CD14-positive monocyte (primary cell): Measurements from ENCODE around the gene CPAMD8. TPM values are rescaled to one million over a fixed set of nuclear protein-coding genes. Genes with fewer than 3 reads are reported as not detected.

Source experiments
- DNase-seq, 3 donors: peaks; one replicate each; pipeline ENCODE4 v3.0.0-alpha.2; 2011 to 2022
- H2AFZ ChIP-seq: 2 replicates; pipeline ENCODE4 v1.6.0; 2012; ENCODE audit warnings: mild to moderate bottlenecking, low read depth, low read length, inconsistent platforms; ENCODE audit not compliant: insufficient read depth, poor library complexity, severe bottlenecking
- H3K27ac ChIP-seq, 2 donors: 1 replicate in 1 of 2; 2 replicates in 1 of 2; pipeline ENCODE4 v1.5.1; 2012 to 2013; ENCODE audit warnings: low read length in 2 of 2, control low read depth in 1 of 2, inconsistent platforms in 1 of 2, low read depth in 1 of 2, mild to moderate bottlenecking in 1 of 2
- H3K27me3 ChIP-seq, 2 donors: one replicate each; pipeline versions ENCODE4 v1.6.0 to v1.6.1; 2011 to 2013; ENCODE audit warnings: low read length in 2 of 2; ENCODE audit not compliant: control insufficient read depth in 2 of 2, insufficient read depth in 2 of 2
- H3K36me3 ChIP-seq, 2 donors: replicated peaks in 1 of 2; 1 replicate in 1 of 2; 2 replicates in 1 of 2; pipeline versions ENCODE4 v1.5.1 to v1.6.1; 2012 to 2013; ENCODE audit warnings: low read length in 2 of 2, control low read depth in 1 of 2, inconsistent platforms in 1 of 2, mild to moderate bottlenecking in 1 of 2; ENCODE audit not compliant: insufficient read depth in 2 of 2, control insufficient read depth in 1 of 2
- H3K4me1 ChIP-seq, 2 donors: 1 replicate in 1 of 2; 2 replicates in 1 of 2; pipeline versions ENCODE4 v1.5.1 to v1.6.1; 2012 to 2013; ENCODE audit warnings: low read length in 2 of 2, control low read depth in 1 of 2, inconsistent platforms in 1 of 2, mild to moderate bottlenecking in 1 of 2, moderate library complexity in 1 of 2; ENCODE audit not compliant: insufficient read depth in 2 of 2, control insufficient read depth in 1 of 2
- H3K4me2 ChIP-seq: replicated peaks from 2 replicates; pipeline ENCODE3; 2012; ENCODE audit warnings: low read length, moderate library complexity, mild to moderate bottlenecking; ENCODE audit not compliant: poor library complexity, severe bottlenecking; ENCODE audit errors: extremely low read depth
- H3K4me3 ChIP-seq, 3 experiments: fragments of 200-600 bp in 1 of 3; sonication (generic) in 1 of 3; replicated peaks in 1 of 3; 1 replicate in 2 of 3; 2 replicates in 1 of 3; pipeline ENCODE4 v1.5.1; 2011 to 2013; ENCODE audit warnings: low read length in 3 of 3, mild to moderate bottlenecking in 3 of 3, control low read depth in 2 of 3, low read depth in 2 of 3, inconsistent platforms in 1 of 3, moderate library complexity in 1 of 3
- H3K79me2 ChIP-seq: 2 replicates; pipeline ENCODE4 v1.6.0; 2012; ENCODE audit warnings: mild to moderate bottlenecking, control low read depth, inconsistent platforms, low read length, moderate library complexity; ENCODE audit not compliant: insufficient read depth
- H3K9ac ChIP-seq: 2 replicates; pipeline ENCODE4 v1.6.0; 2017; ENCODE audit warnings: low read length, mild to moderate bottlenecking; ENCODE audit not compliant: insufficient read depth, poor library complexity, severe bottlenecking
- H3K9me3 ChIP-seq, 2 donors: replicated peaks in 1 of 2; 1 replicate in 1 of 2; 2 replicates in 1 of 2; pipeline versions ENCODE4 v1.5.1 to v1.6.1; 2012 to 2013; ENCODE audit warnings: low read length in 2 of 2, control low read depth in 1 of 2; ENCODE audit not compliant: control insufficient read depth in 1 of 2, insufficient read depth in 1 of 2
- H4K20me1 ChIP-seq: 2 replicates; pipeline ENCODE4 v1.6.0; 2012; ENCODE audit warnings: mild to moderate bottlenecking, low read length, control low read depth, moderate library complexity; ENCODE audit not compliant: insufficient read depth
- H3K27ac Mint-ChIP-seq, 7 donors: one replicate each; pipeline ENCODE4 v1.8.0; 2020; ENCODE audit warnings: mild to moderate bottlenecking in 7 of 7, mixed read lengths in 7 of 7, moderate library complexity in 6 of 7, inconsistent platforms in 2 of 7
- H3K27me3 Mint-ChIP-seq, 3 donors: one replicate each; pipeline ENCODE4 v1.8.0; 2021 to 2022; ENCODE audit warnings: low read depth in 3 of 3, mild to moderate bottlenecking in 3 of 3, mixed read lengths in 3 of 3, moderate library complexity in 3 of 3, inconsistent platforms in 1 of 3
- H3K36me3 Mint-ChIP-seq, 2 donors: one replicate each; pipeline ENCODE4 v1.8.0; 2020; ENCODE audit warnings: mixed read lengths in 2 of 2, inconsistent platforms in 1 of 2, mild to moderate bottlenecking in 1 of 2
- H3K4me1 Mint-ChIP-seq: one replicate; pipeline ENCODE4 v1.8.0; 2020; ENCODE audit warnings: mild to moderate bottlenecking, mixed read lengths
- H3K4me3 Mint-ChIP-seq, 2 donors: one replicate each; pipeline ENCODE4 v1.8.0; 2020; ENCODE audit warnings: mild to moderate bottlenecking in 2 of 2, mixed read lengths in 2 of 2, moderate library complexity in 1 of 2
- H3K9me3 Mint-ChIP-seq, 7 donors: one replicate each; pipeline ENCODE4 v1.8.0; 2020 to 2022; ENCODE audit warnings: mixed read lengths in 7 of 7, mild to moderate bottlenecking in 6 of 7, moderate library complexity in 6 of 7, inconsistent platforms in 2 of 7
- CTCF ChIP-seq: fragments of 200-600 bp; IDR thresholded peaks from one replicate; pipeline ENCODE4 v1.8.0; 2022; ENCODE audit warnings: antibody characterized with exemption, mild to moderate bottlenecking
- WGBS: methylation state at CpG from one replicate; pipeline ENCODE4 v1.1.5; 2013; ENCODE audit warnings: missing lambda C conversion rate; ENCODE audit not compliant: insufficient coverage; 5-methylcytosine and 5-hydroxymethylcytosine counted together
- intact Hi-C, 2 donors: fragments of 100-400 bp; cut with micrococcal nuclease; formaldehyde crosslinking; loops; one replicate each; pipeline versions ENCODE4 v1.15.0 to v1.15.1; 2023
- polyA plus RNA-seq, 3 donors: library from polyadenylated mRNA; depleted of rRNA in 1 of 3; unstranded in 2 of 3; stranded (reverse) in 1 of 3; fragments of 300-500 nt in 2 of 3; fragments of >200 nt in 1 of 3; fragmentation: Illumina TruSeq in 2 of 3; gene quantifications; 1 replicate in 2 of 3; 2 replicates in 1 of 3; pipeline ENCODE4 v1.2.3, GENCODE V29; 2012 to 2021

The CPAMD8 gene
- polyA plus RNA-seq, 3 donors = 5.1 to 53.4 (median 5.4) TPM

- peaks cover 2% of the 10 kb centered on the region for H3K4me1 Mint-ChIP-seq
- H3K9me3 Mint-ChIP-seq = peaks cover 52 to 66% (median 64%) of the 10 kb centered on the region in 7 donors
- H3K27me3 ChIP-seq = no peaks in the 10 kb centered on the region
- TF ChIP-seq CTCF = no peak
- no peak for DNase-seq
- H3K4me3 Mint-ChIP-seq = no peak overlapping the region
- H3K9me3 ChIP-seq = peaks cover 37 to 71% of the 10 kb centered on the region in 2 donors
- no peak overlapping the region for H3K27ac ChIP-seq
- intact Hi-C loops = no loop called here
- peaks cover 46 to 52% of the 10 kb centered on the region in 2 donors for H3K36me3 Mint-ChIP-seq
- H3K27me3 Mint-ChIP-seq = peaks cover 2 to 9% (median 6%) of the 10 kb centered on the region in 3 donors
- no peak overlapping the region for H3K27ac Mint-ChIP-seq
- no peak overlapping the region for H2AFZ ChIP-seq
- no peak overlapping the region for H3K4me3 ChIP-seq
- H3K4me1 ChIP-seq = peaks cover 0 to 5% of the 10 kb centered on the region in 2 donors
- peaks cover 43 to 47% of the 10 kb centered on the region in 2 donors for H3K36me3 ChIP-seq
- H4K20me1 ChIP-seq = peaks cover 26% of the 10 kb centered on the region
- no peak overlapping the region for H3K4me2 ChIP-seq
- WGBS = 95% methylated on average over 7 of the region's 8 CpGs
- H3K9ac ChIP-seq = no peak overlapping the region
- H3K79me2 ChIP-seq = no peaks in the 10 kb centered on the region
Observed at GRCh38 chr19:16880884-16881554, 145.6 kb downstream of the CPAMD8 start.

- TF ChIP-seq CTCF = no peak
- H3K9me3 Mint-ChIP-seq = peaks cover 57 to 70% (median 60%) of the 10 kb centered on the region in 7 donors
- no peak overlapping the region for H3K4me3 Mint-ChIP-seq
- peaks cover 64 to 79% of the 10 kb centered on the region in 2 donors for H3K36me3 Mint-ChIP-seq
- Histone ChIP-seq H3K27ac (no peak overlapping the region), H3K79me2 (peaks cover 16% of the 10 kb centered on the region), H3K4me2 (no peak overlapping the region), H4K20me1 (peaks cover 52% of the 10 kb centered on the region), H2AFZ (no peak overlapping the region), H3K9me3 (peaks cover 37 to 62% of the 10 kb centered on the region in 2 donors), H3K4me3 (no peak overlapping the region), H3K36me3 (peaks cover 52 to 66% of the 10 kb centered on the region in 2 donors), H3K4me1 (peaks cover 0 to 1% of the 10 kb centered on the region in 2 donors), H3K9ac (no peak overlapping the region), H3K27me3 (no peaks in the 10 kb centered on the region)
- intact Hi-C loops = no loop called here
- 98% methylated on average over 55 of the region's 55 CpGs for WGBS
- no peak overlapping the region for H3K27ac Mint-ChIP-seq
- peaks cover 0 to 6% (median 3%) of the 10 kb centered on the region in 3 donors for H3K27me3 Mint-ChIP-seq
- H3K4me1 Mint-ChIP-seq = peaks cover 6% of the 10 kb centered on the region
- no peak for DNase-seq
Observed at GRCh38 chr19:16878181-16878965, 148.2 kb downstream of the CPAMD8 start.
